GM19023 (cell line): ENCODE results near the gene CRKL.

Experiments used
- ATAC-seq: cut with Tn5 transposase; IDR thresholded peaks from one replicate; pipeline ENCODE4 v1.9.1; 2021; ENCODE audit warnings: mild to moderate bottlenecking, moderate library complexity; ENCODE audit not compliant: unreplicated experiment

Gene CRKL

GRCh38 chr22:20979243-20979809 is 62.1 kb downstream of the CRKL start:
- ATAC-seq = no peak

GRCh38 chr22:20979940-20980453 is 62.8 kb downstream of the CRKL start:
- no peak for ATAC-seq

- no peak for ATAC-seq
Measured at GRCh38 chr22:20980523-20980922, 63.3 kb downstream of the CRKL start.

- ATAC-seq = no peak
Measured at GRCh38 chr22:20980938-20981722, 63.9 kb downstream of the CRKL start.

- ATAC-seq = peak; percentile 78
Measured at GRCh38 chr22:20981787-20982562, 64.8 kb downstream of the CRKL start, which contains the start of gene LZTR1. TSS of gene LZTR1 (plus strand) at chr22:20982297. CDS start at chr22:20982372, 75 bp downstream.

- no peak for ATAC-seq
Measured at GRCh38 chr22:20982563-20982882, 65.3 kb downstream of the CRKL start.

DNA sequence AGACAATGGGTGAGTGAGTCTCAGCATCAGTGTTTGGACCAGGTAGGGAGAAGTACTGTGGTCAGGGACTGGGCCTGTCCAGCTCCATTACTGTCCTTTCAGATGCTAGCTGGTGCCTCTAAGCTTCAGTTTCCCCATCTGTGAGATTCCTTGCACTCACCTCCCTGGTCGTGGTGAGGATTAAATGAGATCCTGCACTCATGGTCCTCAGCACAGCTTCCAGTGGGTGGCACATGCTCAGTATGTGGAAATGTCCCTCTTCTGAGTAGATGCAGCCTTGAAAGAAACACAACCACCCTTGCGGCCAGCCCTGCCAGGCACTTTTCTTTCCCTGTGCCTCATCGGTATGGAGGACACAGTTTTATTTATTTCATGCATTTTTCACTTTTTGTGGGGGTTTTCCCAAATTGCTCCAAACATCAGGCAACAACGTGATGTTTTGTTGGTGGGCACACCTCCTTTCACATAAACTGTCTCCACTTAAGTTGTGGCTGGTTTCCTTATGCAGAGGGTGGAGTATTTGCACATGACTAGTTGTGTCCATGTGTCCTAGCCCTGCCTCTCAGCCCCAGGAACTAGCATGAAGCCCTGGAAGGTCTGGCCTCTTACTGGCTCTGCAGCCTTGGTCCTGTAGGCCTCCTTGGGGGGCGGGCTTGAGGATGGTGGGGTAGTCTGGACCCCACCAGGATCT is 66.0 kb downstream of the CRKL start:
- ATAC-seq = no peak

DNA sequence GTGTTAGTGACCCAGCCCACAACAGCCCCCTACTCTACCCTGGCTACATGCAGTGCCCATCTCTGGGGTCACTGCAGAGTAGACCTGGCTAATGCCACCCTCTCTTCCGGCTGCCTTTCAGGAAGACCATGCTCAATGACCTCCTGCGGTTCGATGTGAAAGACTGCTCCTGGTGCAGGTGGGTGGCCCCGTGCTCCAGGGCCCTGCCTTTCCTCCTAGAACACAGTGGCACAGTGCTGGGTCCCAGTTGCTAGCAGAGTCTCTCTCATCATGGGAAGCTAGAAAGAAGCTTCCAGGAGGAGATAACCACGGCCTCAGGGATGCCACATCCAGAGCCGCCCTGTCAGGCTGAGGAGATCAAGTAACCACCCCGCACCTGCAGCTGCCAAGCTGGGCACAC is 68.5 kb downstream of the CRKL start:
- no peak for ATAC-seq

DNA sequence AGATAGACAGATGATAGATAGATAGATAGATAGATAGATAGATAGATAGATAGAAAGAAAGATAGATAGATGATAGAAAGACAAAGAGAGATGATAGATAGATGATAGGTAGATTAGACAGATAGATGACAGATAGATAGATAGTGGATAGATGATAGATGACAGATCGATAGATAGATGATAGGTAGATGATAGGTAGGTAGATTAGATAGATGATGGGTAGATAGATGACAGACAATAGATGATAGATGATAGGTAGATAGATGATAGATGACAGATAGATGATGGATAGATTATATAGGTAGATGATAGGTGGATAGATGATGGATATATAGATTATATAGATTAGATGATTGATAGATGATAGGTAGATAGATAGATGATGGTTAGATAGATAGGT is 69.2 kb downstream of the CRKL start:
- no peak for ATAC-seq

- no peak for ATAC-seq
Measured at GRCh38 chr22:20987375-20987774, 70.2 kb downstream of the CRKL start.

DNA sequence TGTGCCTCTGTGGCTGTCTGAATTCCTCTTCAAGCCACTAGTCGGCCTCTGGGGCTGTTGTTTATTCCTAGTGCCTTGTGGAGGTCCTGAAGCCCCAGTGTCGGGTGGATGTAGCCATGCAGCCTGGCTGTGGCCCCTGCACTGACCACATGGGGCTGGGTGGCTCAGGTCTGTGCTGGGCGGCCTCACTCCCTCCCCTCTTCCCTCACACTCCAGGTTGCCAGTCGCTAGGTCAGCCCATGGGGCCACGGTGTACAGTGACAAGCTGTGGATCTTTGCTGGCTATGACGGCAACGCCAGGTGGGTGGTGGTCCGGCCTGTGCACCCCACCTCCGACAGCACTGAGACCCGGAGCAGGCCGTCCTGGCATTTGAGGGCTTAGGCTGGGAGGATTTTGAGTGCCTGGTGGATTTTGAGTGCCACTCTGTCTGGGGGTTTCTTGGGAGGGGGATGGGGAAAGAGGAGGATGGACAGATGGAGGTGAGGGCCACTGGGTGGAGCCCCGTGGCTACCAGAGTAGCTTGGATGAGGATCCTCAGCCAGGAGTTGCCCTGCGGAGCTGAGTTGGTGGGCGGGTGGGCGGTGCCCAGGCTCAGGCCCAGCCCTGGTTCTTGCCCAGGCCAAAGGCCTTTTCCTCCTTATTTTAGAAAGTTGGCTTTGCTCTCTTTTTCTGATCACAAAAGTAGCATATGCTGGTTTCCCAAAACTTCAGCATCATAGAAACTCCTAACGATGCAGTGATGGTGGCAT is 71.5 kb downstream of the CRKL start:
- no peak for ATAC-seq

DNA sequence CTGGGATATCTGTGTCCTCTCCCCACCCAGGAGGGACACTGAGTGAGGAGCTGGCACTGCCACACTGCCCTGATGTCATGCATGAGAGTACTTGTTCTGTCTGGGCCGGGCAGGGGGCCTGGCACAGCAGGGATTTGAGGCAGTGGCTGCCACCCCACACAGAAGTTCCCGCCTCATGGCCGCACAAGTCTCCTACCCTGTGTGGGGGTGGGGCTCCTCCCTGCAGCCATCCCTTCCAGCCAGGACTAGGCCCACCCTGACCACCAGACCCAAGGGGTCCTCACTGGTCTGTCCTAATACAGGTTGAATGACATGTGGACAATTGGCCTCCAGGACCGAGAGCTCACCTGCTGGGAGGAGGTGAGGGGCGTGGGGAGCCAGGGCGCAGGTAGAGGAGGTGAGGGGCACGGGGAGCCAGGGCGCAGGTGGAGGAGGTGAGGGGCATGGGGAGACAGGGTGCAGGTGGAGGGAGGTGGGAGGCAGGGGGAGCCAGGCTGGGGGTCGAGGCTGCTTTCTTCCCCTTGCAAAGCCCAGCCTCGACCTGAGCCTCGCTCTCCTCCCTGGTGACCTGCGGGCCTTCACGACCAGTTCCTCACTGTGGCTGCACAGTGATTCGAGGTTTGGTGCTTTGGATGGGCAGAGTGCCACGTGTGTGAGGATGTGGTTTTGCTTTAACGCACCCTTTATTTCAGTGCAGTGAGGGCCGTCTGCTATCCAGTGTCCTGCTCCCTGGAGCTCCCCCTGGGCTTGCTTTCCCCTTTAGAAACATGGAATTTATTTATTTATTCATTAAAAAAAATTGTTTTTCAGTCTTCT is 72.3 kb downstream of the CRKL start:
- ATAC-seq = no peak

DNA sequence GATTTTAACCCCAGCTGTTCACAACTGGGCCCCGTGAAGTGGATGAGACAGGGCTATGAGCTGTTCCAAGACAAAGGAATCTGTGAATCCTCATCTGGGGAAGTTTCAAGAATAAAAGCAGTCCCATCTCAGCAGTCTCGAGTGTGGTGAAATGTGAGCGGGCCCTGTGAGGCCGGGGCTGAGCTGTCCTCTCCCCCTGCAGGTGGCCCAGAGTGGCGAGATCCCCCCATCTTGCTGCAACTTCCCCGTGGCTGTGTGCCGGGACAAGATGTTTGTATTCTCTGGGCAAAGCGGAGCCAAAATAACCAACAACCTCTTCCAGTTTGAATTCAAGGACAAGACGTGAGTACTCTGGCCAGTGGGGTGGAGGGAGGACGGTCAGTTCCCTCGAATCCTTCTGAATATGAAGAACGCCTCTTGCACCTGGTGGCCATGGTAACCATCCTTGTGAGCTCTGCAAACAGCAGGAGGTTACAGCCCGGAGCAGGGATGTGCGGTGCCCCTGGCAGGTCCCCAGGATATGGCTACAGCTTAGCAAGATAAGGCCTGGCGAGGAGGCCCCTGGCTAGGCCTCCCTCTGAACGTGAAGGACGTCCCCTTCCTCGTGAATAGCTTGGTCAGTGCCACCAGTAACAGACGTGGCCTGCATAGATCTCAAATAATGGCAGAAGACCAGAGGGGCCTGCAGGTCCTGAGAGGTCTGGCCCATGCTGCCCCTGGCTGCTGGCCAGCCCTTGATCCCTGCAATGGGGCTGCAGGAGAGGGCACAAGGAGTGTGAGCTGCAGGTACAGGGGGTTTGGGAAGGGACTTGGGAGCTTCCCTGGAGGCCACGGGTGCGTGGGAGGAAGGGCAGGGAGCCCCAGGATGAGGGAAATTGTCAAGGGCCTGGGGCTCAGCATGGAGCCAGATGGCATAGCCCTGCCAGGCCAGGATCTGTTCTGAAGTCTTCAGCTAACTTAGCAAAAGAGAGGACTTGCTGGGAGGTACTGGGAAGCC is 73.3 kb downstream of the CRKL start:
- no peak for ATAC-seq

GRCh38 chr22:20991252-20992055 is 74.2 kb downstream of the CRKL start:
- ATAC-seq = no peak

DNA sequence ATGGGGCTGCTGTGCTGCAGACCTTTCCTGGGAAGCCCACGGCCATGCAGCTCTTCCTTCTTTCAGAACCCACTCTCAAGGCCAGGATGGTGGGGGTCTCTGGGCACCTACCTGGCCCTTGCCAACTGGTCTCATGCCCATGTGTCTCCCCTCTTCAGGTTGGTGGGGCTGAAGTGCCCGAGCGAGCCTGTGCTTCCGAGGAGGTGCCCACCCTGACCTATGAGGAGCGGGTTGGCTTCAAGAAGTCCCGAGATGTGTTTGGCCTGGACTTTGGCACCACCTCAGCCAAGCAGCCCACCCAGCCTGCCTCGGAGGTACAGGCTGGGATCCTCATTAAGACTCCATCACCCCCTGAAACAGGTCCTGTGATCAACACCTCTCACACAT is 74.8 kb downstream of the CRKL start:
- ATAC-seq = no peak

- no peak for ATAC-seq
Measured at GRCh38 chr22:20992456-20993303, 75.5 kb downstream of the CRKL start.
